Measurements from ENCODE around the gene ZNF19.

GRCh38 chr16:71423865-71424264 lies 65.3 kb downstream of the ZNF19 start:
- TF ChIP-seq CTCF (IDR thresholded peaks at IDR 0.05; ENCODE audit: low read depth, low read length) (no peak), POLR2A (IDR thresholded peaks at IDR 0.05; ENCODE audit: extremely low read depth, insufficient read length) (no peak), MAX (IDR thresholded peaks at IDR 0.05; ENCODE audit: low read depth, low read length) (no peak), MYC (IDR thresholded peaks at IDR 0.05; ENCODE audit: low read depth, low read length) (no peak)
